ENCODE measurements around the gene PSMD11.
A peak's percentile ranks its signal among the peaks of the same experiment; 100 is the strongest.
"Not testable (repeated sequence)": the region's sequence is repeated elsewhere in the genome, so short reads cannot be mapped to it uniquely, and the experiment has no call there.

Gene PSMD11

GRCh38 chr17:32444301-32445073 is at the start of gene PSMD11:
TSS of gene PSMD11 (plus strand) at chr17:32444510. CDS start at chr17:32444524, 14 bp downstream.
- peak; percentile 78 for FAIRE-seq

- no peak for FAIRE-seq
Measured at GRCh38 chr17:32396343-32396742, 48.0 kb upstream of the PSMD11 start.

DNA sequence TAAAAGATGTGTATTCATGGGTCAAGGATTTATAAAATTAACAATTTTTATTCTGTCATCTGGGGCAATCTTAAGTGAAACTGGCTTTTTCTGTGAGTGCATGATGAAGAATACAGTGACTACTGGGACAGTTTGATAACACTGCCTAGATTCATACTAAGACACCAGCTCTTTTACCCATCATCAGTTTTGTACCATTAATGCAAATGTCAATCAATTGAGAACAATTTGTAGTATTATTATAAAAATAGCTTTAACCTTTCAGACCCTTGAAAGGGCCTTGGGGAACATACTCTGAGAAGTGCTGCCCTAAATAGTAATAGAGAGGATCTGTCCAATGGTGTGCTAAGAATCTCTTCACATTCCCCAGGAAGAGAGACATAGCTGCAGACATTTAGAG is 45.4 kb upstream of the PSMD11 start:
- no peak for FAIRE-seq

- FAIRE-seq = not testable (repeated sequence)
Measured at GRCh38 chr17:32410085-32410484, 34.2 kb upstream of the PSMD11 start.

DNA sequence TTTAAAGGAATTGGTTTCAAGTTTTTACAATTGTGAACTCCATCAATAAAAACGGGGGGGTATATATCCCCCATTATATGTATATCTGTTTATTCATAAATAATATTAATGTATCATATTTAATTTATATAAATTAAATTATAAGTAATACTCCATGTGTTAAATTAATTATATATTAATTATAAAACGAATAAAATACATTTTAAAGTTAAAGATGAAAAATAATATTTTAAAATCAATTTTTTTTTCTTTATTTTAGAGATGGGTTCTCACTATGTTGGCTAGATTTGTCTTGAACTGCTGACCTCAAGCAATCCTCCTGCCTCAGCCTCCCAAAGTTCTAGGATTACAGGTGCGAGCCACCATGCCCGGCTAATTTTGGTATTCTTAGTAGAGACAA is 17.4 kb upstream of the PSMD11 start:
- FAIRE-seq = peak; percentile 94

GRCh38 chr17:32429598-32429997 is 14.7 kb upstream of the PSMD11 start:
- no peak for FAIRE-seq

DNA sequence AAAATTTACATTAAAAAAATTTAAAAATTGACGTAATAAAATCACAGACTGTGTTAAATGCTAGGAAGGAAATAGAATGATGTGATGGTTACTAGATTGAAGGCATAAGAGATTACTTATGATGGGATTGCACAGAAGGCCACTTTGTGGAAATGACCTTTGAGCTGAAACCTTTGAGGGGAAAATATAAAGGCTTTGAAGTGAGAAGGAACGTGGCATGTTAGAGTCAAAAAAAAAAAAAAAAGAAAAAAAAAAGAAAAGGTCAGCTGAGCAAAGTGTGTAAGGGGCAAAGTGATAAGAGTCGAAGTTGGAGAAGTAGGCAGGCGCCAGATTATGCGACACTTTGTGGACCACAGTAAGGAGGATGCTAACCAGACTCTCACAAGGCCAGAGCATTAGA is 3.6 kb upstream of the PSMD11 start:
- FAIRE-seq = no peak

- FAIRE-seq = no peak
Measured at GRCh38 chr17:32441886-32442285, 2.4 kb upstream of the PSMD11 start.

DNA sequence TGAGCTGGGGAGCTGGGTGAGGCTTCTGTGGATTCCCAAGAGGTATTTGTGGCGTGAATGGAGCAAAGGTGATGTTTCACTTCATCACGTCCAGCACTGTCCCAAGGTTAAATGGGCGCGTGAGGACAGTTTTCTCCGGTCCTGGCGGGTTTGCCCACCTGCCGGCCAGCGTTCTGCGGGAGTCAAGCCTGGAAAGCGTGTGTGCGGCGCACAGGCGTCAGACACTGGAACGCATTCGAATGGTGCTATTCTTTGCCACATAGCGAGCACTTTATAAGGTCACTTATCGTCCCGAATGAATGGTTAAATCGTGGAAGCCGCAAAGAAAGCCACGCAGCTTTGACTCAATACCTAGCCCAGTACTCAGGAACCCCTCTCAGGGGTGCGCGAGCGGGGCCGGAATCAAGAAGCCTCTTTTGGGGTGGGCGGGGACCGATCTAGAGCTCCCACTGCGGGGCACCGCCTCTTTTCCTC is 446 bp upstream of the PSMD11 start:
- FAIRE-seq = no peak

DNA sequence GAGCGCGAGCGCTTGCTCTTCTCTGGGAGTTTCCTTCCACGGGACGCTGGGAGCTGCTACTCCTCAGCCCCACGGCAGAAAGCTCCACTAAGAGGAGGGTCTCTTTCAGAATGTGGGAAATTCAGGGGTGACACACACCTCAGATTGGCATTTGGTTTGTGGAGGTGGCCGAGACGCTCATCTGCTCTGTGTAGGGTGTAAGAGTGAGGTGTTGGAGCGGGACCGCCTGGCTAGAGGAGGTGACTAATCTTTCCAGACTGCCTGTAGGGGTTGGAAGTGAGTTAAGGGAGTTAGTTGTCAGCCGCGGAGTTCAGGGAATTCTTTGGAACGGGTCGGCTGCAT is 735 bp downstream of the PSMD11 start:
- FAIRE-seq = no peak

DNA sequence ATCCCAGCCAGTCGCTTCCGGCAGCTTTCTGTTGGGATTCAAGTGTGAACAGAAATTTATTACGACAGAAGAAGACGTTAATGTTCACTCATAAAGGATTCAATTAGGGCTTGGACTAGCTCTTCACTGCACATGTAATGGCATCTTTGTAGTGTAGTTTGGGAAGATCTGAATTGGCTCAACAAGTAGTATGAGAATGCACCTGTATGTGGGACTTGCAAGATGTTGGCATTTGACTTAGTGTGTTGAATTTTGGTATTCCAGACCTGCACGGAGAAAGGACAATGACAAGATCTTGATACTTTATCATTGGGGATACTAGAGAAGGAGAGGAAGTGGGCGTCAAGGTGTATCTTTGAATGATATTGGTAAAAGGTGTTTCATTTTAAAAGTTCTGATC is 1.2 kb downstream of the PSMD11 start:
- no peak for FAIRE-seq

- FAIRE-seq = no peak
Measured at GRCh38 chr17:32445971-32446370, 1.7 kb downstream of the PSMD11 start.

DNA sequence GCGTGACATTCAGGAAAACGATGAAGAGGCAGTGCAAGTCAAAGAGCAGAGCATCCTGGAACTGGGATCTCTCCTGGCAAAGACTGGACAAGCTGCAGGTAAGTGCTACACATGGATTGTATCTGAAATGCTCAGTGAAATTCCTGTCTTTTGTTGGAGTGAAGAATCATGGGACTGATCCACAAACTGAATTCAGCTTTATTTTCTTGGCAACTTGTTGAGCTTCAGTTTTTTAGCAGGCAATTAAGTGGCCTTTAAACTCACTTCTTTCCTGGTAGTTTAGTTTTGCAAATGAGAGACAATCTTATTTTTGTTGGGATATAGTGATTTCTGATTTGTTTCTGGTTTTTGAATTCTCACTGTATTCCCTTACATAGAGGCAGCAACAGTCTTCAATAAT is 2.6 kb downstream of the PSMD11 start:
- FAIRE-seq = no peak

- FAIRE-seq = no peak
Measured at GRCh38 chr17:32449963-32450362, 5.7 kb downstream of the PSMD11 start.

DNA sequence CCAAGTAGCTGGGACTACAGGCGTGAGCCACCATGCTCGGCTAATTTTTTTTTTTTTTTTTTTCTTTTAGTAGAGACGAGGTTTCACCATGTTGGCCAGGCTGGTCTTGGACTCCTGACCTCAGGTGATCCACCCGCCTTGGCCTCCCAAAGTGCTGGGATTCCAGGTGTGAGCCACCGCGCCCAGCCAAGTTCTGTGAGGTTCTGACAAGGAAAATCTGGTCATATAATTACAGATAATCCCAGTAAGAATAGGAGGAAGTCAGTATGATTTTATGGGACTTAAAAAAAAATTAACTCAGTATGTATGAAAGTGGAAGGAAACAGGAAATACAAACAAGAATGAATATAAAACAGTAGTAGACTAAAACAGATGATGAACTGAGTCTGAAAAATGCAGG is 6.1 kb downstream of the PSMD11 start:
- not testable (repeated sequence) for FAIRE-seq

DNA sequence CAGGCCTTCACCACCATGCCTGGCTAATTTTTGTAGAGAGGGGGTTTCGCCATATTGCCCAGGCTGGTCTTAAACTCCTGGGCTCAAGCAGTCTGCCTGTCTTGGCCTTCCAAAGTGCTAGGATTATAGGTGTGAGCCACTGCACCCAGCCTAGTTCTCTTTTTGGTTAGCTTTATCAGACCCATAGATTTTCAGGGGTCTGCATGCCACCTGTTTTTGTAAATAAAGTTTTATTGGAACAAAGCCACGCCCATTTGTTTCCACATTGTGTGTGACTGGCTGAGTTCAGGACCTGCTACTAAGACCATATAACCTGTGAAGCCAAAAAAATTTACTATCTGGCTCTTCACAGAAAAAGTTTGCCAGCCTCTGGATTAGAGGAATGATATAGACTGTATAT is 7.6 kb downstream of the PSMD11 start:
- FAIRE-seq = no peak

DNA sequence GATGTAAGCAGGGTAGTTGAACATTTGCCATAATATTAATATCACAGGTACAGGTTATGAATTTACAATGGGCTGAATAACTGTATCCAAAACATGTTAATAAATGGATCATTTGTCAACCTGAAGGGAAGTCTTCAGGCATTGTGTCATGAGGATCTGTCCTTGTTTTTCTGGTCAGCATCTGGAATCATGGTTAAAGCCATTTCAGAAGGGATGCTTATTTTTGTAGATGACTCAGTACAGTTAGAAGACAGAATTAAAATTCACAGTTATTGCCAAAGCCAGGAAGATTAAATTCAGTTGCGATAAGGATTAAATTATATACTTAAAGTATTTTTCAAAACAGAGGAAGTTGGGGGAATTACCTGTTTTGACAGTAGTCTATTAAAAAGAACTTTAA is 8.0 kb downstream of the PSMD11 start:
- no peak for FAIRE-seq

GRCh38 chr17:32453370-32453769 is 9.1 kb downstream of the PSMD11 start:
- no peak for FAIRE-seq

GRCh38 chr17:32458371-32458770 is 14.1 kb downstream of the PSMD11 start:
- no peak for FAIRE-seq

GRCh38 chr17:32460054-32460453 is 15.7 kb downstream of the PSMD11 start:
- FAIRE-seq = no peak

GRCh38 chr17:32461498-32461852 is 17.2 kb downstream of the PSMD11 start:
- FAIRE-seq = no peak

GRCh38 chr17:32461853-32462617 is 17.7 kb downstream of the PSMD11 start:
- FAIRE-seq = peak; percentile 82

DNA sequence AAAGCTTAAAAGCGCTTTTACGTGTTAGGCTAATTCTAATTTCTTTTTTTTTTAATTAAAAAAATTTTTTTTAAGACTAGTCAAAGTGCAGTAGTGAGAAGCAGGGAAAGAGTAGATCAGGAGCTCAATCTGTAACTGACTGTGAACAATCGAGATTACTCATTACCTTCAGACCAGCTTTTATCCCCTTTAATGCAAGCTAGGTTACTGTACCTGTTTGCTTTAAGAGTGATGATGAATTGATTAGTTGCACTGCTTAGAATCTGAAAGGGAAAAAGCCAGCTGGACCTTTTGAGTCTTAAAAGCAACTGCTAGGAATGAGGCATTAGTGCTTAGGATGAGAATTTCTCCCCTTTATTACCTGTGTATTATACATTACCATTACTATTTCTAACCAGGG is 19.0 kb downstream of the PSMD11 start:
- no peak for FAIRE-seq

DNA sequence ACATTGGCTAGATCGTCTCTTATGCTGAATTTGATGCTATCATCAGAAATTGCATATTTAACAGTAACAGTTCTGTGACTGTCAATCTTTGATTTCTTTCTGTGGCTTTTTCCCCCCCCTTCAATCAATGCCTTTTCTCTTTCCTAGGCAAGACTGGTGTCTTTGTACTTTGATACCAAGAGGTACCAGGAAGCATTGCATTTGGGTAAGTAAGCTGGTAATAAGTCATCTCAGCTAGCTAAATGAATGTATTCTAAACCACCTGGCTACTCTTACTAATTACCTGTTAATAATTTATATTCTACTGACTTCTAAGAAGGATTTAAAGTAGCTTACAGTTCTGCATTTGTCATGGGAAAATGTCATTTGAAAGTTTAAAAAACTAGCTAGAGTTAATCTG is 20.1 kb downstream of the PSMD11 start:
- no peak for FAIRE-seq

- FAIRE-seq = no peak
Measured at GRCh38 chr17:32467949-32468348, 23.6 kb downstream of the PSMD11 start.
